Prostate gland (tissue), 2 donors: Measurements from ENCODE around the gene EVI5. TPM values are rescaled to one million over a fixed set of nuclear protein-coding genes. Genes with fewer than 3 reads are reported as not detected.

Source experiments
- DNase-seq: peaks from one replicate; pipeline ENCODE4 v3.0.0-alpha.2; 2019; ENCODE audit warnings: low spot score
- H3K27ac ChIP-seq, 2 donors: fragments of 200-600 bp; sonication (generic); 2 replicates each; pipeline ENCODE4 v1.5.1; 2017 to 2019
- H3K27me3 ChIP-seq: fragments of 200-600 bp; sonication (generic); replicated peaks from 2 replicates; pipeline ENCODE4 v1.5.1; 2019; ENCODE audit not compliant: insufficient read depth
- H3K36me3 ChIP-seq, 2 donors: fragments of 200-600 bp; sonication (generic); 1 replicate in 1 of 2; 2 replicates in 1 of 2; pipeline versions ENCODE4 v1.5.1 to v1.8.1; 2017 to 2019
- H3K4me1 ChIP-seq: fragments of 200-600 bp; sonication (generic); replicated peaks from 2 replicates; pipeline ENCODE4 v1.5.1; 2019
- H3K4me3 ChIP-seq, 2 donors: fragments of 200-600 bp; sonication (generic); 2 replicates each; pipeline ENCODE4 v1.5.1; 2017 to 2019
- H3K9me3 ChIP-seq: fragments of 200-600 bp; sonication (generic); 2 replicates; pipeline ENCODE4 v1.5.1; 2017
- POLR2A ChIP-seq: fragments of 450-650 bp; IDR thresholded peaks from one replicate; pipeline ENCODE4 v1.6.1; 2016; ENCODE audit warnings: antibody characterized with exemption, mild to moderate bottlenecking
- POLR2AphosphoS5 ChIP-seq: sonication (generic); formaldehyde crosslinking; IDR thresholded peaks from one replicate; pipeline ENCODE4 v1.6.1; 2017; ENCODE audit warnings: antibody characterized with exemption
- WGBS: methylation state at CpG from one replicate; pipeline ENCODE4 v1.1.5; 2018; 5-methylcytosine and 5-hydroxymethylcytosine counted together
- intact Hi-C: fragments of 100-400 bp; cut with DNase I; formaldehyde crosslinking; loops from one replicate; pipeline ENCODE4 v1.14.2; 2022
- total RNA-seq, 2 donors: library from RNA; depleted of rRNA; stranded (reverse); fragments of >200 nt; gene quantifications; one replicate each; pipeline ENCODE4 v1.1.0, GENCODE V29; 2016
- TF ChIP-seq, protein P1 (sequence below), 4 experiments: fragments of 200-600 bp in 2 of 4; fragments of 450-650 bp in 2 of 4; sonication (generic) in 2 of 4; IDR thresholded peaks; 1 replicate in 3 of 4; 2 replicates in 1 of 4; pipeline ENCODE4 v1.5.1; 2016 to 2019; ENCODE audit warnings: antibody characterized with exemption in 4 of 4, mild to moderate bottlenecking in 2 of 4, moderate library complexity in 2 of 4

EVI5 gene
- total RNA-seq, 2 donors from 2014 or later = 22.2 to 38.6 TPM

DNA sequence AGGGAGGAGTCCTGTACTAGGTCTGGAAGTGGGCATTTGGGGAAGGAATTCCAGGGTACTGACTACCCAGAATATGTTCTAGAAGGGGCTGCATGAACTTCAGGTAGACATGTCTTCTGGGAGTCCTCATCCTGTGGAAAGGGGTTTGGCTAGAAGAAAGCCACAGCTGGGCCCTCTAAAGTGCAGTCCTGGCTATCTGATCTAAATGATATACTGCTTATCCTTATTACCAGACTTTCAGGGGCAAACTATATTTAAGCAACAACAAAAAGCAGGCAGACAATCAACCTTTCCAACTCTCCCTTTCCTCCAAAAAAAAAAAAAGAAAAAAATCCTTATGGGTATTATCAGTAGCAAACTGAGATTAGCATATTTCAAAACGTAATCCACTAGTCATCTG, 268.3 kb downstream of the EVI5 start:
- intact Hi-C loops = no loop called here
- Histone ChIP-seq H3K36me3 (no peaks in the 10 kb centered on the region), H3K4me3 (no peak overlapping the region), H3K27me3 (no peaks in the 10 kb centered on the region), H3K4me1 (no peaks in the 10 kb centered on the region), H3K27ac (no peak overlapping the region), H3K9me3 (no peaks in the 10 kb centered on the region)
- 96% methylated on average over 1 of the region's 1 CpG for WGBS
- no peak for DNase-seq
- TF ChIP-seq POLR2A = no peak
- TF ChIP-seq, protein P1, sequence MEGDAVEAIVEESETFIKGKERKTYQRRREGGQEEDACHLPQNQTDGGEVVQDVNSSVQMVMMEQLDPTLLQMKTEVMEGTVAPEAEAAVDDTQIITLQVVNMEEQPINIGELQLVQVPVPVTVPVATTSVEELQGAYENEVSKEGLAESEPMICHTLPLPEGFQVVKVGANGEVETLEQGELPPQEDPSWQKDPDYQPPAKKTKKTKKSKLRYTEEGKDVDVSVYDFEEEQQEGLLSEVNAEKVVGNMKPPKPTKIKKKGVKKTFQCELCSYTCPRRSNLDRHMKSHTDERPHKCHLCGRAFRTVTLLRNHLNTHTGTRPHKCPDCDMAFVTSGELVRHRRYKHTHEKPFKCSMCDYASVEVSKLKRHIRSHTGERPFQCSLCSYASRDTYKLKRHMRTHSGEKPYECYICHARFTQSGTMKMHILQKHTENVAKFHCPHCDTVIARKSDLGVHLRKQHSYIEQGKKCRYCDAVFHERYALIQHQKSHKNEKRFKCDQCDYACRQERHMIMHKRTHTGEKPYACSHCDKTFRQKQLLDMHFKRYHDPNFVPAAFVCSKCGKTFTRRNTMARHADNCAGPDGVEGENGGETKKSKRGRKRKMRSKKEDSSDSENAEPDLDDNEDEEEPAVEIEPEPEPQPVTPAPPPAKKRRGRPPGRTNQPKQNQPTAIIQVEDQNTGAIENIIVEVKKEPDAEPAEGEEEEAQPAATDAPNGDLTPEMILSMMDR (IDR thresholded peaks at IDR 0.05) = no peak
- TF ChIP-seq POLR2AphosphoS5 = no peak

DNA sequence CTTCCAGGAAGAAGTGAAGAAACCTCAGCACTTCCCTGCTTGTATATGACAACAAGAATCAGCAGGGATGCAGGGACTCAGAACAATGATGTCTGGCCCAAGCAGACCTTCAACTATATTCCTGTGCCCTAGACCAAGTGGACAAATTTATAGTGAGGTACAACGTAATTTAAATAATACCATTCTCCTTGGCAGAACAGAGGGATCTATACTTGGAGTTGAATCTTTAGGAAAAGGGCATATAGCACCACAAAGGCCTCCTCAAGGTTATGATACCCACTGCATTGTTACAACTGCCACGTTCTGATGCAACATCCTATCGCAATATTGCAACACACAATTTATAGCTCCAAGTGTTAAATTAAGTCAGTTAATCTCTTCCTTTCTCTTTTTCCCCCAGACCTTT, 269.1 kb downstream of the EVI5 start:
- no peak overlapping the region for H3K4me3 ChIP-seq
- no peak for TF ChIP-seq POLR2A
- TF ChIP-seq, protein P1 (IDR thresholded peaks at IDR 0.05) = no peak
- no peak for TF ChIP-seq POLR2AphosphoS5
- no peak for DNase-seq
- no peak overlapping the region for H3K27ac ChIP-seq
- intact Hi-C loops = no loop called here
- no peaks in the 10 kb centered on the region for H3K27me3 ChIP-seq
- no peaks in the 10 kb centered on the region for H3K4me1 ChIP-seq
- no peaks in the 10 kb centered on the region for H3K36me3 ChIP-seq
- 87% methylated on average over 3 of the region's 3 CpGs for WGBS
- H3K9me3 ChIP-seq = no peaks in the 10 kb centered on the region

DNA sequence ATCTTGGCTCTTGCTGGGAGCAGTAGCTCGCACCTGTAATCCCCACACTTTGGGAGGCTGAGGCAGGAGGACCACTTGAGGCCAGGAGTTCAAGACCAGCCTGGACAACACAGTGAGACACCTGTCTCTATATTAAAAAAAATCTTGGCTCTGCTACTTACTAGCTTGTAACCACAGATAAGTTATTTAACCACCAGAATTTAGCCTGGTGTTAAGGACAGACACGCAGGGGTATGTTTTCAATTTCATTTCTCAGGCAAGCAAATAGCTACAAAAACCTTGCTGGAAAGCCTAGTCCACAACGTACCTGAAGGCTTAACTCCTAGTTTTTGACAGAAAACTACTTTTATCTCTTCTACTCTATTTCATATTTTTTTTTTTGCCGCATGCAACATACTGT, 273.4 kb downstream of the EVI5 start:
- WGBS = 91% methylated on average over 4 of the region's 4 CpGs
- intact Hi-C loops = no loop called here

DNA sequence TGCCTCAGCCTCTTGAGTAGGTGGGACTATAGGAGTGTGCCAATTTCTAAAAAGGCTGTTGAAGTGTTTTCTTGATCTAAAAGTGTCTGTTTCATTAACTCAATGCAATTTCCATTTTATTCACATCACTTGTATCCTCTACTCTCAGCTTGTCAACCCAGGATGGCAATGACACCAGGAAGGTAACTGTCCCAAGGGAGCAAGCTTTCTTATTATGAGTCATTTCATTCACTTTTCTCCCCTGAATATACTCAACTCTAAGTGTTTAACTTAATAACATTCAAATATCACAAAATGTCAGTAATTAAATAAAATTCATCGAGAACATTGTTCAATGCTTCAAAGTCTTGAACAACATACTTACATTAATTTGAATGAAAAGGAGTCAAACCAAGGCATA, 275.3 kb downstream of the EVI5 start:
- Histone ChIP-seq H3K27ac (no peak overlapping the region), H3K4me1 (no peaks in the 10 kb centered on the region), H3K27me3 (no peaks in the 10 kb centered on the region), H3K4me3 (no peak overlapping the region), H3K9me3 (no peaks in the 10 kb centered on the region), H3K36me3 (no peaks in the 10 kb centered on the region)
- 97% methylated on average over 1 of the region's 1 CpG for WGBS
- TF ChIP-seq, protein P1 (IDR thresholded peaks at IDR 0.05) = no peak
- TF ChIP-seq POLR2AphosphoS5 (no peak), POLR2A (no peak)
- DNase-seq = no peak
- intact Hi-C loops = no loop called here

More for the DNA sequence above, 273.4 kb downstream of the EVI5 start:
- Histone ChIP-seq H3K36me3 (no peaks in the 10 kb centered on the region), H3K27me3 (no peaks in the 10 kb centered on the region), H3K4me1 (no peaks in the 10 kb centered on the region), H3K9me3 (no peaks in the 10 kb centered on the region), H3K4me3 (no peak overlapping the region), H3K27ac (no peak overlapping the region)
- no peak for DNase-seq
- no peak for TF ChIP-seq POLR2A
- no peak for TF ChIP-seq POLR2AphosphoS5
- TF ChIP-seq, protein P1 (IDR thresholded peaks at IDR 0.05) = no peak

DNA sequence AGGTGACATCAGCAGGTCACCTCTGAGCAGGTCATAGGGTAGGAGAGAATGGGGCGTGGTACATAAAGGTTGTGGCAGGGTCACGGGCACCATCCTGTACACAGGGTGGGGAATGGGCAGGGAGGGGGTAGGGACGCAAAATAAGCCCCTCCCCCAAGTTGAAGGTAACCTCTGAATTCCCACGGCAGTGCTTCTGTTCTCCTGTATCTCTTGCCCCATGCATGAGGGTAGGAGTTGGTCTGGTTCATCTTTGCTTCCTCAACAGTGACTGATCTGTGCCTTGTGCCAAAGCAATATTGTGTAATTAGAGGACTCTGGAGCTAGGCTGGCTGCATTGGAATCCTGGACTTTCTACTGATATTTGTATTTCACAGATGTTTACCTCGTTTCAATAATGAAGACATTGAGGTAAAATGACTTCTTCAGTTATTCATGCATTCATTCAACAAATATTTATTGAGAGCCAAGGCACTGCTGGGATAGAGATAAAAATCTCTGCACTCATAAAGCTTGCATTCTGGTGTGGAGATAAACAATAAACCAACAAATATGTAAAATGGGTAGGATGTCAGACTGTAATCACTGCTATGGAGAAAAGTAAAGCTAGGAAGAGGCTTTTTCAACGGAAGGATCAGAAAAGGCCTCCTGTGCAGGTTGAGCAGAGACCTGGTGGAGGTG, 279.8 kb downstream of the EVI5 start:
- Histone ChIP-seq H3K9me3 (no peaks in the 10 kb centered on the region), H3K27ac (no peak overlapping the region), H3K4me3 (no peak overlapping the region), H3K4me1 (no peaks in the 10 kb centered on the region), H3K36me3 (no peaks in the 10 kb centered on the region), H3K27me3 (no peaks in the 10 kb centered on the region)
- WGBS = 57% methylated on average over 6 of the region's 6 CpGs
- intact Hi-C loops = no loop called here
- TF ChIP-seq POLR2AphosphoS5 = no peak
- TF ChIP-seq, protein P1 (IDR thresholded peaks at IDR 0.05) = no peak
- no peak for TF ChIP-seq POLR2A
- no peak for DNase-seq
